ENCODE measurements around the gene NUTM2G.
"Not testable (repeated sequence)": the region's sequence is repeated elsewhere in the genome, so short reads cannot be mapped to it uniquely, and the experiment has no call there.

Gene NUTM2G

GRCh38 chr9:96950539-96950938 lies 21.9 kb downstream of the NUTM2G start:
- DNase-seq = not testable (repeated sequence)

GRCh38 chr9:96967591-96967990 lies 38.9 kb downstream of the NUTM2G start:
- not testable (repeated sequence) for DNase-seq

GRCh38 chr9:96972552-96972951 lies 43.9 kb downstream of the NUTM2G start:
- DNase-seq = not testable (repeated sequence)

- not testable (repeated sequence) for DNase-seq
Observed at GRCh38 chr9:96974037-96974436, 45.4 kb downstream of the NUTM2G start.

GRCh38 chr9:96983496-96984122 lies 55.0 kb downstream of the NUTM2G start:
- not testable (repeated sequence) for DNase-seq

GRCh38 chr9:96984139-96984538 lies 55.5 kb downstream of the NUTM2G start:
- DNase-seq = not testable (repeated sequence)

GRCh38 chr9:96984887-96985286 lies 56.2 kb downstream of the NUTM2G start:
- not testable (repeated sequence) for DNase-seq
